Measurements from ENCODE around the gene GRHL1. TPM values are rescaled to one million over a fixed set of nuclear protein-coding genes. Genes with fewer than 3 reads are reported as not detected.

Gene GRHL1
- total and polyA plus RNA-seq, 2 experiments from 2014 or later: 0.32 to 0.45 TPM

DNA sequence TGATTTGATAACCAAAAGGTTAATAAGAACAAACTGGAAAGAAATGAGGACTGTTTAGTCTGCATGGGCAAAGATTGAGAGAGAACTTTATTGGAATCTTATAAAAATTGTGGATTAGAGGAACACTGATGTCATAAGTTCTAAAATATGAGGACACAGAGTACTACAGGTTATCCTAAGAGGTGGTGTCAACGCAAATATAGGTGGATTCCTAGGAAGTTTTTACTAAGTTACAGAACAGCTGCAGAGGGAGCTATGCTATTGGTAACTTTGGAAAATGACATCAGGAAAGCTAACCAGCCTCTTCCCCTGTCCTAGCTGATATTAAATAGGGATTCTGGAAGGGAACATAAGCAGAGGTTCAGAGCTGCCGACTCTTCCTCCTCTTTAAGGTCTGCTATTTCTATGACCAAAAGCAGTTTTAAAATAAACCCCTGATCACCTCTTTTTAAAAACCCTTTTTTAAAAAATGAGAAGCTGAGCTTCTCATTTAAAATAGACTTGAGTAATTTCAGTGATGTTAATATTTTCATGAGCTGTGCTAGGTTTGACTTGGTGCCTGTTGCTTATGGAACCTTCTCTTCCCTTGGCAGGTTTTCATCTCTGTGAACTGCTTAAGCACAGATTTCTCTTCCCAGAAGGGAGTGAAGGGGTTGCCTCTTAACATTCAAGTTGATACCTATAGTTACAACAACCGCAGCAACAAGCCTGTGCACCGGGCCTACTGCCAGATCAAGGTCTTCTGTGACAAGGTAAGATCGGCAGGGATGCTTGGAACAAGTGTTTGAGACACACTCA is 34.2 kb downstream of the GRHL1 start:
- H3K79me2 ChIP-seq (ENCODE audit: insufficient read depth): no peaks in the 10 kb centered on the region
- H3K9ac ChIP-seq: peak overlapping the region; percentile 50
- no peaks in the 10 kb centered on the region for H3K27me3 ChIP-seq (replicated peaks; ENCODE audit: insufficient read depth)
- WGBS, 2 experiments (ENCODE audit: low coverage in 1 of 2, low lambda C conversion rate in 2 of 2, missing lambda C conversion rate in 2 of 2): 73 to 75% methylated on average over 5 of the region's 5 CpGs
- H3F3A ChIP-seq (ENCODE audit: insufficient read depth): peaks cover 49% of the 10 kb centered on the region
- H3K4me2 ChIP-seq (ENCODE audit: unreplicated experiment): peak overlapping the region; percentile 60
- no peaks in the 10 kb centered on the region for H4K20me1 ChIP-seq (ENCODE audit: insufficient read depth)
- TF ChIP-seq EZH2 (IDR thresholded peaks at IDR 0.05; ENCODE audit: insufficient read depth, poor library complexity, severe bottlenecking) (no peak), EZH2phosphoT487 (IDR thresholded peaks at IDR 0.05; ENCODE audit: insufficient read depth, low read depth) (no peak)
- no peaks in the 10 kb centered on the region for H3K9me2 ChIP-seq (ENCODE audit: insufficient read depth)
- DNase-seq: peak; percentile 39
- peaks cover 54% of the 10 kb centered on the region for H3K4me1 ChIP-seq (ENCODE audit: insufficient read depth)
- H3K9me3 ChIP-seq (ENCODE audit: low read depth): no peaks in the 10 kb centered on the region
- H3K4me3 ChIP-seq: no peak overlapping the region; the same call in 1 of the 2 replicates
- H2AFZ ChIP-seq: peak overlapping the region; percentile 40
- peak overlapping the region; percentile 76 for H3K27ac ChIP-seq
- no peaks in the 10 kb centered on the region for H3K36me3 ChIP-seq (ENCODE audit: low read depth)
- in situ Hi-C loops (cut with MboI): no loop called here

- H3K4me1 ChIP-seq (ENCODE audit: insufficient read depth): peaks cover 57% of the 10 kb centered on the region
- WGBS, 2 experiments (ENCODE audit: low coverage in 1 of 2, low lambda C conversion rate in 2 of 2, missing lambda C conversion rate in 2 of 2): 91 to 94% methylated on average over 5 of the region's 5 CpGs
- in situ Hi-C loops (cut with MboI): no loop called here
- no peak overlapping the region for H3K27ac ChIP-seq
- H3K9ac ChIP-seq: no peak overlapping the region
- H3K27me3 ChIP-seq (replicated peaks; ENCODE audit: insufficient read depth): no peaks in the 10 kb centered on the region
- H3K4me3 ChIP-seq: no peak overlapping the region
- H3K9me2 ChIP-seq (ENCODE audit: insufficient read depth): no peaks in the 10 kb centered on the region
- no peaks in the 10 kb centered on the region for H4K20me1 ChIP-seq (ENCODE audit: insufficient read depth)
- H3K9me3 ChIP-seq (ENCODE audit: low read depth): no peaks in the 10 kb centered on the region
- H3K4me2 ChIP-seq (ENCODE audit: unreplicated experiment): no peak overlapping the region
- no peaks in the 10 kb centered on the region for H3K36me3 ChIP-seq (ENCODE audit: low read depth)
- peaks cover 50% of the 10 kb centered on the region for H3F3A ChIP-seq (ENCODE audit: insufficient read depth)
- TF ChIP-seq EZH2phosphoT487 (IDR thresholded peaks at IDR 0.05; ENCODE audit: insufficient read depth, low read depth): no peak
- no peak for TF ChIP-seq EZH2 (IDR thresholded peaks at IDR 0.05; ENCODE audit: insufficient read depth, poor library complexity, severe bottlenecking)
- DNase-seq: no peak
- no peaks in the 10 kb centered on the region for H3K79me2 ChIP-seq (ENCODE audit: insufficient read depth)
- H2AFZ ChIP-seq: no peak overlapping the region
Measured at GRCh38 chr2:9988320-9988719, 36.8 kb downstream of the GRHL1 start.

DNA sequence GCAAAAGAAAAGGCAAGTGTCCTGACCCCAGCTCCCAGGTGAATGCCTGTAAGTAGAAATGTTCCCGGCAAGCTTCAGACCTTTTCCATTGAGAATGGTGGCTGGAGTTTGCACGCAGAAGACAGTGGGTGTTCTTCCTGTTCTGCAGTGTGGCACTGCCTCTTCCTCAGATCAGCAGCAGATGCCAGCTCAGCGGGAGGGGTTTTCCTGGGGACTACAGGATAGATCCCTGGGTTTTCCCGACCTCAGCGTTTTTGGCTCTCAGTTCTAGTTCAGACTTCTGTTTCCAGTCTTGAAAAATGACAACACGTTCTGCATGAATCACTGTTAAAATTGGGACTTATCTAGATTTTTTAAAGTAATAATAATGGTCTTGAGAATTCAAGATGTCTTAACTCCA is 39.2 kb downstream of the GRHL1 start:
- in situ Hi-C loops (cut with MboI): no loop called here
- Histone ChIP-seq H3K4me2 (ENCODE audit: unreplicated experiment) (no peak overlapping the region), H3K79me2 (ENCODE audit: insufficient read depth) (no peaks in the 10 kb centered on the region), H2AFZ (peak overlapping the region; percentile 40; the same call in 1 of the 2 replicates), H3K27ac (0 out of 2 replicates have a peak overlapping the region, but pooled peaks have one; percentile 63), H3K36me3 (ENCODE audit: low read depth) (no peaks in the 10 kb centered on the region), H3F3A (ENCODE audit: insufficient read depth) (peaks cover 26% of the 10 kb centered on the region), H3K27me3 (replicated peaks; ENCODE audit: insufficient read depth) (no peaks in the 10 kb centered on the region), H3K9ac (no peak overlapping the region), H3K4me1 (ENCODE audit: insufficient read depth) (peaks cover 40% of the 10 kb centered on the region), H3K9me3 (ENCODE audit: low read depth) (no peaks in the 10 kb centered on the region), H3K4me3 (no peak overlapping the region), H4K20me1 (ENCODE audit: insufficient read depth) (no peaks in the 10 kb centered on the region), H3K9me2 (ENCODE audit: insufficient read depth) (no peaks in the 10 kb centered on the region)
- WGBS, 2 experiments (ENCODE audit: low coverage in 1 of 2, low lambda C conversion rate in 2 of 2, missing lambda C conversion rate in 2 of 2): 35 to 37% methylated on average over 6 of the region's 6 CpGs
- TF ChIP-seq EZH2phosphoT487 (IDR thresholded peaks at IDR 0.05; ENCODE audit: insufficient read depth, low read depth) (no peak), EZH2 (IDR thresholded peaks at IDR 0.05; ENCODE audit: insufficient read depth, poor library complexity, severe bottlenecking) (no peak)
- peak; percentile 54 for DNase-seq

DNA sequence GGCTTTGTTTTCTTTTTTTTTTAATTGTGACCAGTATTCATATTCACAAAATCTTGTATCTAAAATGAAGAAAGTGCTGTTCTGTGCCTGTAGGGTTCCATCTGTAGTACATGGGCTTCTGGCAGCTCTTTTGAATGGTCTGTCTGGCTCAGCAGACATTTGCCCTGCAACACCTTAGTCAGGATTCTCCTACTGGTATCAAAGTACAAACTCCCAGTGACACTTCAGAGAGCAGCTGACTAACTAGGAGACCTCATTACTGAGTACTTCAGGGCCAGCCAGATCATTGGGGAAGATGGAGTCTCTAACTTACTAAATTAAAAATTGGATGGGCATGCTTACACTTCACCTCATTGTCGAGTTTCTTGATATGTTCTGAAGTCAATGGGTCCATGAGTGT is 39.7 kb downstream of the GRHL1 start:
- no peaks in the 10 kb centered on the region for H3K36me3 ChIP-seq (ENCODE audit: low read depth)
- H3K4me3 ChIP-seq: no peak overlapping the region
- H3K27me3 ChIP-seq (replicated peaks; ENCODE audit: insufficient read depth): no peaks in the 10 kb centered on the region
- DNase-seq: no peak
- peaks cover 36% of the 10 kb centered on the region for H3K4me1 ChIP-seq (ENCODE audit: insufficient read depth)
- no peak overlapping the region for H3K9ac ChIP-seq
- no peaks in the 10 kb centered on the region for H3K79me2 ChIP-seq (ENCODE audit: insufficient read depth)
- H3K9me3 ChIP-seq (ENCODE audit: low read depth): no peaks in the 10 kb centered on the region
- no peak overlapping the region for H3K4me2 ChIP-seq (ENCODE audit: unreplicated experiment)
- H3K27ac ChIP-seq: peak overlapping the region; percentile 63
- no peaks in the 10 kb centered on the region for H3K9me2 ChIP-seq (ENCODE audit: insufficient read depth)
- TF ChIP-seq EZH2 (IDR thresholded peaks at IDR 0.05; ENCODE audit: insufficient read depth, poor library complexity, severe bottlenecking) (no peak), EZH2phosphoT487 (IDR thresholded peaks at IDR 0.05; ENCODE audit: insufficient read depth, low read depth) (no peak)
- peaks cover 23% of the 10 kb centered on the region for H3F3A ChIP-seq (ENCODE audit: insufficient read depth)
- 97 to 100% methylated on average over 1 of the region's 1 CpG for WGBS, 2 experiments (ENCODE audit: low coverage in 1 of 2, low lambda C conversion rate in 2 of 2, missing lambda C conversion rate in 2 of 2)
- in situ Hi-C loops (cut with MboI): no loop called here
- no peak overlapping the region for H2AFZ ChIP-seq
- H4K20me1 ChIP-seq (ENCODE audit: insufficient read depth): no peaks in the 10 kb centered on the region

Measured in GM23248 (cell line).